Lower leg skin (tissue), 3 donors: Measurements from ENCODE around the gene HDAC4.

ENCODE experiments used
- POLR2A ChIP-seq, 2 donors: fragments of 450-650 bp; IDR thresholded peaks; one replicate each; pipeline ENCODE4 v1.6.1; 2016 to 2017; ENCODE audit warnings: antibody characterized with exemption in 2 of 2, mild to moderate bottlenecking in 1 of 2, moderate library complexity in 1 of 2
- TF ChIP-seq, protein P1 (sequence below), 3 donors: fragments of 450-650 bp; IDR thresholded peaks; one replicate each; pipeline ENCODE4 v1.5.1; 2016; ENCODE audit warnings: antibody characterized with exemption in 3 of 3, mild to moderate bottlenecking in 3 of 3, moderate library complexity in 2 of 3

DNA sequence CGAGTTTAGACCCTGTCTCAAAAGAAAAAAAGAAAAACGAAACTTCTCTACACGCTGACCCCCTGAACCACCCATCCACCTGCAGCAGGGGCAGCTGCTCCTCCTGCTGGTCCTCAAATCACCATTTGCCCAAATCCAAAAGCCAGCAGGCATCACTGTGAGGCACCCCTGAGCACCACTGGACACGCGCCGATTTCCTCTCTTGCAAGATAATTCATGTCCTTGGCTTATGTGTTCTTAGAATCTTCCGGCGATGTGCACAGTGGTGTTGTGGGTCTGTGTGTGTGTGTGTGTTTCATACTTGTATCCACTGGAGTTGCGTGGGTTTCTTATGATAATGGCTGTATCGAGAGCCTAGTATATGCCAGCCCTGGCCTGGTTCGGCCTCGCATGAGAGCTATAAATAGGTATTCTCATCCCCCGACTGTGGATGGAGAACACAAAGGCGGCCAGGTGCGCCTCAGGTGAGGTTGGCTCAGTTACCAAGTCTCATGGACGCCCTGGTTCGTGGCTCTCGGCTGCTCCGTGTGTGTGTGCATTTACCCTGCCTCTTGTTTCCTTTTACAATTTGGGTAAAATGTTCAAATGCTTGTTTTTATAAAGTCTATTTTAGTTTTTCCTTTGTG, 235.5 kb downstream of the HDAC4 start:
- TF ChIP-seq, protein P1, sequence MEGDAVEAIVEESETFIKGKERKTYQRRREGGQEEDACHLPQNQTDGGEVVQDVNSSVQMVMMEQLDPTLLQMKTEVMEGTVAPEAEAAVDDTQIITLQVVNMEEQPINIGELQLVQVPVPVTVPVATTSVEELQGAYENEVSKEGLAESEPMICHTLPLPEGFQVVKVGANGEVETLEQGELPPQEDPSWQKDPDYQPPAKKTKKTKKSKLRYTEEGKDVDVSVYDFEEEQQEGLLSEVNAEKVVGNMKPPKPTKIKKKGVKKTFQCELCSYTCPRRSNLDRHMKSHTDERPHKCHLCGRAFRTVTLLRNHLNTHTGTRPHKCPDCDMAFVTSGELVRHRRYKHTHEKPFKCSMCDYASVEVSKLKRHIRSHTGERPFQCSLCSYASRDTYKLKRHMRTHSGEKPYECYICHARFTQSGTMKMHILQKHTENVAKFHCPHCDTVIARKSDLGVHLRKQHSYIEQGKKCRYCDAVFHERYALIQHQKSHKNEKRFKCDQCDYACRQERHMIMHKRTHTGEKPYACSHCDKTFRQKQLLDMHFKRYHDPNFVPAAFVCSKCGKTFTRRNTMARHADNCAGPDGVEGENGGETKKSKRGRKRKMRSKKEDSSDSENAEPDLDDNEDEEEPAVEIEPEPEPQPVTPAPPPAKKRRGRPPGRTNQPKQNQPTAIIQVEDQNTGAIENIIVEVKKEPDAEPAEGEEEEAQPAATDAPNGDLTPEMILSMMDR (IDR thresholded peaks at IDR 0.05), result no peak
- TF ChIP-seq POLR2A (IDR thresholded peaks at IDR 0.05), result no peak
